K562 (cell line): ENCODE measurements around the gene STK17A. TPM values are rescaled to one million over a fixed set of nuclear protein-coding genes. Genes with fewer than 3 reads are reported as not detected.
A peak's percentile ranks its signal among the peaks of the same experiment; 100 is the strongest.

Source experiments
- BRD4 ChIP-seq: fragments of 200-600 bp; sonication (generic); IDR thresholded peaks from 2 replicates; pipeline ENCODE4 v1.6.1; 2017; ENCODE audit warnings: inconsistent platforms
- ELF1 ChIP-seq: fragments of 200-800 bp; sonication (Bioruptor generic); IDR thresholded peaks from 2 replicates; pipeline ENCODE4 v1.6.1; 2016; ENCODE audit warnings: missing genetic modification characterization, missing compliant biosample characterization
- FOSL1 ChIP-seq: fragments of 200-800 bp; sonication (Bioruptor generic); conservative IDR thresholded peaks from 2 replicates; pipeline ENCODE4 v1.6.1; 2016; ENCODE audit warnings: missing genetic modification characterization, missing compliant biosample characterization
- FOXJ2 ChIP-seq: fragments of 200-800 bp; sonication (Bioruptor generic); IDR thresholded peaks from 2 replicates; pipeline ENCODE4 v1.6.1; 2016; ENCODE audit warnings: missing genetic modification characterization, missing compliant biosample characterization
- FOXK2 ChIP-seq, 2 experiments: fragments of 450-650 bp; IDR thresholded peaks in 1 of 2; conservative IDR thresholded peaks in 1 of 2; 2 replicates each; pipeline ENCODE4 v1.6.1; 2016; ENCODE audit warnings: low read depth in 2 of 2, mild to moderate bottlenecking in 1 of 2
- GATA2 ChIP-seq: sonication (generic); formaldehyde crosslinking; IDR thresholded peaks from 2 replicates; pipeline ENCODE4 v1.4.0; 2020; ENCODE audit warnings: mild to moderate bottlenecking, missing genetic modification reagents
- IRF2 ChIP-seq: sonication (generic); formaldehyde crosslinking; IDR thresholded peaks from 2 replicates; pipeline ENCODE4 v1.8.1; 2022; ENCODE audit warnings: mild to moderate bottlenecking, missing genetic modification reagents
- KAT2B ChIP-seq: IDR thresholded peaks from one replicate; pipeline ENCODE4 v1.6.1; 2012; ENCODE audit warnings: low read depth, mild to moderate bottlenecking, control low read depth, inconsistent platforms, low read length, moderate library complexity
- KAT8 ChIP-seq: fragments of 450-650 bp; IDR thresholded peaks from 2 replicates; pipeline ENCODE4 v1.6.1; 2016; ENCODE audit warnings: low read depth, mild to moderate bottlenecking
- MAX ChIP-seq: sonication (generic); formaldehyde crosslinking; IDR thresholded peaks from 2 replicates; pipeline ENCODE4 v1.9.0; 2022; ENCODE audit warnings: mild to moderate bottlenecking, missing genetic modification reagents
- MTA2 ChIP-seq: fragments of 450-650 bp; IDR thresholded peaks from 2 replicates; pipeline ENCODE4 v1.6.1; 2016; ENCODE audit warnings: low read depth
- NCOR1 ChIP-seq: fragments of 450-650 bp; IDR thresholded peaks from 2 replicates; pipeline ENCODE4 v1.6.1; 2016; ENCODE audit warnings: mild to moderate bottlenecking, moderate library complexity
- NRF1 ChIP-seq, 2 experiments: fragments of 450-650 bp; IDR thresholded peaks in 1 of 2; conservative IDR thresholded peaks in 1 of 2; 2 replicates each; pipeline ENCODE4 v1.6.1; 2014; ENCODE audit warnings: mild to moderate bottlenecking in 2 of 2
- POLR2AphosphoS5 ChIP-seq: IDR thresholded peaks from 2 replicates; pipeline ENCODE4 v1.6.1; 2011; ENCODE audit warnings: mild to moderate bottlenecking, low read depth, low read length, moderate library complexity; ENCODE audit not compliant: control insufficient read depth, insufficient read depth
- RBM14 ChIP-seq: fragments of 200-400 bp; formaldehyde crosslinking; IDR thresholded peaks from 2 replicates; pipeline ENCODE4 v1.6.1; 2018; ENCODE audit warnings: low read depth, mild to moderate bottlenecking, low read length, moderate library complexity, borderline replicate concordance; ENCODE audit not compliant: insufficient read depth
- RCOR1 ChIP-seq, 2 experiments: IDR thresholded peaks; 2 replicates each; pipeline ENCODE4 v1.6.1; 2012; ENCODE audit warnings: low read depth in 2 of 2, low read length in 2 of 2, borderline replicate concordance in 1 of 2, improper control_type of control experiment in 1 of 2
- SMARCB1 ChIP-seq: IDR thresholded peaks from 2 replicates; pipeline ENCODE4 v1.6.1; 2011; ENCODE audit warnings: improper control_type of control experiment, low read depth; ENCODE audit not compliant: insufficient read length
- TAF9B ChIP-seq: fragments of 450-650 bp; IDR thresholded peaks from 2 replicates; pipeline ENCODE4 v1.6.1; 2018; ENCODE audit warnings: mild to moderate bottlenecking; ENCODE audit not compliant: partially characterized antibody
- TEAD4 ChIP-seq, 2 experiments: sonication (generic) in 1 of 2; formaldehyde crosslinking in 1 of 2; IDR thresholded peaks; 2 replicates each; pipeline versions ENCODE4 v1.6.1 to v1.8.0; 2012 to 2022; ENCODE audit warnings: borderline replicate concordance in 1 of 2, inconsistent platforms in 1 of 2, low read length in 1 of 2, mild to moderate bottlenecking in 1 of 2, missing genetic modification reagents in 1 of 2
- TFAP4 ChIP-seq: sonication (generic); formaldehyde crosslinking; IDR thresholded peaks from 2 replicates; pipeline ENCODE4 v1.8.0; 2022; ENCODE audit warnings: missing genetic modification reagents, mild to moderate bottlenecking, moderate library complexity, borderline replicate concordance
- ZBTB49 ChIP-seq: sonication (generic); formaldehyde crosslinking; IDR thresholded peaks from 2 replicates; pipeline ENCODE4 v1.8.0; 2022; ENCODE audit warnings: missing genetic modification reagents, mild to moderate bottlenecking, borderline replicate concordance
- ZEB2 ChIP-seq: fragments of 450-650 bp; IDR thresholded peaks from 2 replicates; pipeline ENCODE4 v1.6.1; 2016
- ZNF165 ChIP-seq: fragments of 250-450 bp; sonication (Bioruptor Pico); IDR thresholded peaks from 2 replicates; pipeline ENCODE4 v1.4.0; 2020; ENCODE audit warnings: borderline replicate concordance
- ZNF232 ChIP-seq: sonication (generic); formaldehyde crosslinking; IDR thresholded peaks from 2 replicates; pipeline ENCODE4 v1.8.0; 2022; ENCODE audit warnings: mild to moderate bottlenecking, missing genetic modification reagents
- ZNF24 ChIP-seq: fragments of 450-650 bp; IDR thresholded peaks from 2 replicates; pipeline ENCODE4 v1.6.1; 2016
- ZNF384 ChIP-seq: IDR thresholded peaks from 2 replicates; pipeline ENCODE4 v1.6.1; 2012; ENCODE audit warnings: low read depth, low read length, improper control_type of control experiment
- ZNF445 ChIP-seq: fragments of 250-450 bp; sonication (Bioruptor Pico); IDR thresholded peaks from 2 replicates; pipeline ENCODE4 v1.4.0; 2020; ENCODE audit warnings: low read depth, mild to moderate bottlenecking, moderate library complexity
- polyA plus RNA-seq, 8 experiments: library from polyadenylated mRNA; depleted of rRNA in 4 of 8; stranded (reverse) in 5 of 8; unstranded in 3 of 8; fragments of >200 nt; fragmentation: Nextera tagmentation in 2 of 8; fragmentation: Illumina TruSeq in 1 of 8; extraction: Ambion mirVana in 2 of 8; extraction: Trizol in 1 of 8; gene quantifications; 2 replicates each; pipeline versions ENCODE4 v1.2.1 to v1.2.3, GENCODE V29; 2011 to 2014; ENCODE audit warnings: inconsistent platforms in 1 of 8, missing spikeins in 1 of 8
- total RNA-seq, 7 experiments: library from RNA; depleted of rRNA in 6 of 7; stranded (reverse); fragments of >200 nt in 6 of 7; fragmentation: Illumina TruSeq in 2 of 7; extraction: Trizol in 2 of 7; gene quantifications; 2 replicates each; pipeline versions ENCODE4 v1.2.1 to v1.2.3, GENCODE V29; 2011 to 2021; ENCODE audit warnings: low replicate concordance in 1 of 7

Gene STK17A
- total and polyA plus RNA-seq, 9 of the 15 experiments (the other 6 are each of a cell fraction or from before 2014, with no cell fraction given): 3.4 to 16.3 (median 13.2) TPM

GRCh38 chr7:43577485-43577951 lies 5.4 kb upstream of the STK17A start (continued):
- TF ChIP-seq ZBTB49 (CRISPR knock-in tag): no peak
- TF ChIP-seq ZNF232 (CRISPR knock-in tag): no peak
- TF ChIP-seq GATA2 (CRISPR knock-in tag): peak; percentile 85
- TF ChIP-seq RBM14: no peak
- peak; percentile 67 for TF ChIP-seq SMARCB1
- 0 out of 2 replicates have a peak, but pooled peaks have one; percentile 6 for TF ChIP-seq ZNF24
- peak; percentile 73 to 80 for TF ChIP-seq FOXK2 (conservative IDR thresholded peaks at IDR 0.05 in 1 of 2, IDR thresholded peaks at IDR 0.05 in 1 of 2; ENCODE audit: low read depth in 2 of 2)
- TF ChIP-seq IRF2: no peak
- no peak for TF ChIP-seq BRD4
- peak; percentile 26 to 84; a peak in 2 of 4 replicates for TF ChIP-seq RCOR1 (IDR thresholded peaks at IDR 0.05; ENCODE audit: borderline replicate concordance in 1 of 2, low read depth in 2 of 2, low read length in 2 of 2)
- TF ChIP-seq MAX (CRISPR knock-in tag): 0 out of 2 replicates have a peak, but pooled peaks have one; percentile 14
- no peak for TF ChIP-seq KAT2B
- peak; percentile 44; the same call in 1 of the 2 replicates for TF ChIP-seq TFAP4
- TF ChIP-seq ZNF445 (CRISPR knock-in tag): no peak
- TF ChIP-seq POLR2AphosphoS5: peak; percentile 33; the same call in 1 of the 2 replicates
- peak; percentile 92 to 93 for TF ChIP-seq NRF1 (conservative IDR thresholded peaks at IDR 0.05 in 1 of 2, IDR thresholded peaks at IDR 0.05 in 1 of 2)
- TF ChIP-seq ELF1: no peak
- no peak for TF ChIP-seq TAF9B
- TF ChIP-seq NCOR1: peak; percentile 77
- TF ChIP-seq KAT8: no peak
- peak; percentile 88 for TF ChIP-seq FOXJ2 (tag)
- TF ChIP-seq MTA2: peak; percentile 72
- TF ChIP-seq FOSL1 (tag): peak; percentile 50
- TF ChIP-seq TEAD4 (IDR thresholded peaks at IDR 0.05; ENCODE audit: low read length): peak; percentile 80
- TF ChIP-seq TEAD4 (CRISPR knock-in tag; IDR thresholded peaks at IDR 0.05; ENCODE audit: borderline replicate concordance): no peak
- no peak for TF ChIP-seq ZNF165
- TF ChIP-seq ZNF384: peak; percentile 78
- peak; percentile 68; the same call in 1 of the 2 replicates for TF ChIP-seq ZEB2
